ENCODE measurements around the gene ROBO1. TPM values are rescaled to one million over a fixed set of nuclear protein-coding genes. Genes with fewer than 3 reads are reported as not detected.

The ROBO1 gene
- total and polyA plus RNA-seq, 2 donors from 2014 or later = 2.1 to 22.1 TPM

GRCh38 chr3:79661896-79662295, 105.9 kb downstream of the ROBO1 start:
- Histone ChIP-seq H3K4me1 (ENCODE audit: control insufficient read depth in 2 of 3, insufficient read depth in 2 of 3, low read depth in 1 of 3, low read length in 3 of 3) (no peaks in the 10 kb centered on the region), H3K4me3 (ENCODE audit: low read length in 3 of 3) (no peak overlapping the region), H3K27ac (ENCODE audit: low read depth in 2 of 2, low read length in 2 of 2) (no peak overlapping the region), H3K27me3 (ENCODE audit: control insufficient read depth, insufficient read depth, low read length) (no peaks in the 10 kb centered on the region), H3K9ac (ENCODE audit: low read length in 3 of 3) (no peak overlapping the region), H3K9me3 (ENCODE audit: control insufficient read depth in 2 of 3, insufficient read depth in 1 of 3, low read length in 3 of 3) (no peaks in the 10 kb centered on the region), H3K36me3 (ENCODE audit: control insufficient read depth in 2 of 3, insufficient read depth in 3 of 3, low read length in 3 of 3) (no peaks in the 10 kb centered on the region)
- FAIRE-seq (no peak), DNase-seq (peak in 1 of 5 donors; percentile 1)
- TF ChIP-seq CTCF (IDR thresholded peaks at IDR 0.05; ENCODE audit: borderline replicate concordance, extremely low read depth, insufficient read depth) = no peak
- intact Hi-C loops (cut with DNase I) = no loop called here

GRCh38 chr3:79657076-79657475, 110.7 kb downstream of the ROBO1 start:
- DNase-seq (no peak), FAIRE-seq (no peak)
- Histone ChIP-seq H3K27me3 (ENCODE audit: control insufficient read depth, insufficient read depth, low read length) (no peaks in the 10 kb centered on the region), H3K27ac (ENCODE audit: low read depth in 2 of 2, low read length in 2 of 2) (no peak overlapping the region), H3K9ac (ENCODE audit: low read length in 3 of 3) (no peak overlapping the region), H3K9me3 (ENCODE audit: control insufficient read depth in 2 of 3, insufficient read depth in 1 of 3, low read length in 3 of 3) (no peaks in the 10 kb centered on the region), H3K36me3 (ENCODE audit: control insufficient read depth in 2 of 3, insufficient read depth in 3 of 3, low read length in 3 of 3) (no peaks in the 10 kb centered on the region), H3K4me3 (ENCODE audit: low read length in 3 of 3) (no peak overlapping the region), H3K4me1 (ENCODE audit: control insufficient read depth in 2 of 3, insufficient read depth in 2 of 3, low read depth in 1 of 3, low read length in 3 of 3) (no peaks in the 10 kb centered on the region)
- intact Hi-C loops (cut with DNase I) = no loop called here
- TF ChIP-seq CTCF (IDR thresholded peaks at IDR 0.05; ENCODE audit: borderline replicate concordance, extremely low read depth, insufficient read depth) = no peak

GRCh38 chr3:79654019-79654418, 113.8 kb downstream of the ROBO1 start:
- Histone ChIP-seq H3K9me3 (ENCODE audit: control insufficient read depth in 2 of 3, insufficient read depth in 1 of 3, low read length in 3 of 3) (no peaks in the 10 kb centered on the region), H3K9ac (ENCODE audit: low read length in 3 of 3) (no peak overlapping the region), H3K27me3 (ENCODE audit: control insufficient read depth, insufficient read depth, low read length) (no peaks in the 10 kb centered on the region), H3K36me3 (ENCODE audit: control insufficient read depth in 2 of 3, insufficient read depth in 3 of 3, low read length in 3 of 3) (no peaks in the 10 kb centered on the region), H3K27ac (ENCODE audit: low read depth in 2 of 2, low read length in 2 of 2) (no peak overlapping the region), H3K4me1 (ENCODE audit: control insufficient read depth in 2 of 3, insufficient read depth in 2 of 3, low read depth in 1 of 3, low read length in 3 of 3) (no peaks in the 10 kb centered on the region), H3K4me3 (ENCODE audit: low read length in 3 of 3) (no peak overlapping the region)
- intact Hi-C loops (cut with DNase I) = no loop called here
- no peak for TF ChIP-seq CTCF (IDR thresholded peaks at IDR 0.05; ENCODE audit: borderline replicate concordance, extremely low read depth, insufficient read depth)
- no peak for FAIRE-seq
- no peak for DNase-seq

GRCh38 chr3:79653266-79653830, 114.5 kb downstream of the ROBO1 start:
- no peak for FAIRE-seq
- Histone ChIP-seq H3K4me1 (ENCODE audit: control insufficient read depth in 2 of 3, insufficient read depth in 2 of 3, low read depth in 1 of 3, low read length in 3 of 3) (no peaks in the 10 kb centered on the region), H3K36me3 (ENCODE audit: control insufficient read depth in 2 of 3, insufficient read depth in 3 of 3, low read length in 3 of 3) (no peaks in the 10 kb centered on the region), H3K4me3 (ENCODE audit: low read length in 3 of 3) (no peak overlapping the region), H3K9ac (ENCODE audit: low read length in 3 of 3) (no peak overlapping the region), H3K27ac (ENCODE audit: low read depth in 2 of 2, low read length in 2 of 2) (no peak overlapping the region), H3K9me3 (ENCODE audit: control insufficient read depth in 2 of 3, insufficient read depth in 1 of 3, low read length in 3 of 3) (no peaks in the 10 kb centered on the region), H3K27me3 (ENCODE audit: control insufficient read depth, insufficient read depth, low read length) (no peaks in the 10 kb centered on the region)
- no peak for DNase-seq
- TF ChIP-seq CTCF (IDR thresholded peaks at IDR 0.05; ENCODE audit: borderline replicate concordance, extremely low read depth, insufficient read depth) = no peak
- intact Hi-C loops (cut with DNase I) = no loop called here

All from kidney (tissue), 14 donors.